Skeletal muscle tissue (tissue), 4 donors: ENCODE results near the gene IBTK. TPM values are rescaled to one million over a fixed set of nuclear protein-coding genes. Genes with fewer than 3 reads are reported as not detected.
"Not testable (repeated sequence)": the region's sequence is repeated elsewhere in the genome, so short reads cannot be mapped to it uniquely, and the experiment has no call there.

ENCODE experiments used
- H3K27ac ChIP-seq: one replicate; pipeline ENCODE4 v1.7.0; 2013; ENCODE audit warnings: mild to moderate bottlenecking, low read depth, low read length, inconsistent platforms
- H3K27me3 ChIP-seq, 3 donors: one replicate each; pipeline ENCODE4 v1.7.0; 2013; ENCODE audit warnings: low read length in 3 of 3; ENCODE audit not compliant: control insufficient read depth in 3 of 3, insufficient read depth in 3 of 3
- H3K36me3 ChIP-seq, 3 donors: one replicate each; pipeline ENCODE4 v1.7.0; 2013; ENCODE audit warnings: low read length in 3 of 3; ENCODE audit not compliant: control insufficient read depth in 3 of 3, insufficient read depth in 3 of 3
- H3K4me1 ChIP-seq, 3 donors: one replicate each; pipeline ENCODE4 v1.7.0; 2013; ENCODE audit warnings: low read length in 3 of 3, mild to moderate bottlenecking in 3 of 3; ENCODE audit not compliant: control insufficient read depth in 3 of 3, insufficient read depth in 3 of 3
- H3K4me3 ChIP-seq, 3 donors: one replicate each; pipeline ENCODE4 v1.7.0; 2013; ENCODE audit warnings: low read length in 3 of 3
- H3K9ac ChIP-seq, 3 donors: one replicate each; pipeline ENCODE4 v1.7.0; 2013; ENCODE audit warnings: low read length in 3 of 3, mild to moderate bottlenecking in 3 of 3, moderate library complexity in 2 of 3, low read depth in 1 of 3
- H3K9me3 ChIP-seq, 3 donors: one replicate each; pipeline ENCODE4 v1.7.0; 2013; ENCODE audit warnings: low read length in 3 of 3; ENCODE audit not compliant: control insufficient read depth in 3 of 3
- total RNA-seq: library from RNA; depleted of rRNA; stranded (reverse); fragments of >200 nt; gene quantifications from one replicate; pipeline ENCODE4 v1.2.3, GENCODE V29; 2014
- donor health status: Osteomylitis.

Gene IBTK
- total RNA-seq, 1 donor from 2014 or later, result 50.1 TPM

- Histone ChIP-seq H3K27ac (no peak overlapping the region), H3K9me3 (no peaks in the 10 kb centered on the region), H3K4me1 (peaks cover 0 to 3% (median 0%) of the 10 kb centered on the region in 3 donors), H3K36me3 (no peaks in the 10 kb centered on the region), H3K9ac (no peak overlapping the region), H3K27me3 (no peaks in the 10 kb centered on the region), H3K4me3 (no peak overlapping the region)
Measured at GRCh38 chr6:82264321-82264720, 16.8 kb upstream of the IBTK start.

GRCh38 chr6:82263916-82264315 lies 16.4 kb upstream of the IBTK start:
- H3K36me3 ChIP-seq, result no peaks in the 10 kb centered on the region
- H3K27me3 ChIP-seq, result no peaks in the 10 kb centered on the region
- H3K4me1 ChIP-seq, result peaks cover 0 to 3% (median 0%) of the 10 kb centered on the region in 3 donors
- H3K9me3 ChIP-seq, result no peaks in the 10 kb centered on the region
- H3K9ac ChIP-seq, result no peak overlapping the region
- H3K27ac ChIP-seq, result no peak overlapping the region
- H3K4me3 ChIP-seq, result no peak overlapping the region

- Histone ChIP-seq H3K4me1 (peaks cover 0 to 3% (median 0%) of the 10 kb centered on the region in 3 donors), H3K9me3 (no peaks in the 10 kb centered on the region), H3K9ac (no peak overlapping the region), H3K4me3 (no peak overlapping the region), H3K27me3 (no peaks in the 10 kb centered on the region), H3K36me3 (no peaks in the 10 kb centered on the region), H3K27ac (no peak overlapping the region)
Measured at GRCh38 chr6:82260997-82261732, 13.6 kb upstream of the IBTK start.

GRCh38 chr6:82259389-82259788 lies 11.8 kb upstream of the IBTK start:
- no peak overlapping the region for H3K27ac ChIP-seq
- no peaks in the 10 kb centered on the region for H3K36me3 ChIP-seq
- H3K27me3 ChIP-seq, result no peaks in the 10 kb centered on the region
- no peak overlapping the region for H3K9ac ChIP-seq
- H3K4me3 ChIP-seq, result no peak overlapping the region
- no peaks in the 10 kb centered on the region for H3K9me3 ChIP-seq
- H3K4me1 ChIP-seq, result peaks cover 0 to 3% (median 0%) of the 10 kb centered on the region in 3 donors

- Histone ChIP-seq H3K4me3 (no peak overlapping the region), H3K9ac (no peak overlapping the region), H3K27me3 (no peaks in the 10 kb centered on the region), H3K4me1 (peaks cover 0 to 3% (median 0%) of the 10 kb centered on the region in 3 donors), H3K36me3 (no peaks in the 10 kb centered on the region), H3K27ac (no peak overlapping the region), H3K9me3 (no peaks in the 10 kb centered on the region)
Measured at GRCh38 chr6:82257088-82257774, 9.7 kb upstream of the IBTK start.

- H3K36me3 ChIP-seq, H3K27ac ChIP-seq, H3K4me1 ChIP-seq, H3K9me3 ChIP-seq, H3K4me3 ChIP-seq, H3K9ac ChIP-seq, H3K27me3 ChIP-seq: not testable (repeated sequence)
Measured at GRCh38 chr6:82254722-82255121, 7.2 kb upstream of the IBTK start.

GRCh38 chr6:82251942-82252341 lies 4.4 kb upstream of the IBTK start:
- H3K9me3 ChIP-seq, result no peaks in the 10 kb centered on the region
- no peaks in the 10 kb centered on the region for H3K36me3 ChIP-seq
- no peak overlapping the region for H3K9ac ChIP-seq
- H3K4me1 ChIP-seq, result peaks cover 8 to 9% (median 8%) of the 10 kb centered on the region in 3 donors
- H3K27ac ChIP-seq, result no peak overlapping the region
- no peaks in the 10 kb centered on the region for H3K27me3 ChIP-seq
- no peak overlapping the region for H3K4me3 ChIP-seq

- Histone ChIP-seq H3K27me3 (no peaks in the 10 kb centered on the region), H3K27ac (no peak overlapping the region), H3K4me3 (no peak overlapping the region), H3K9ac (no peak overlapping the region), H3K36me3 (peaks cover 0 to 3% (median 3%) of the 10 kb centered on the region in 3 donors), H3K9me3 (no peaks in the 10 kb centered on the region), H3K4me1 (peaks cover 8 to 14% (median 14%) of the 10 kb centered on the region in 3 donors)
Measured at GRCh38 chr6:82249381-82250253, 2.1 kb upstream of the IBTK start.

- Histone ChIP-seq H3K4me3 (peak overlapping the region; percentile 80 to 97 (median 94)), H3K4me1 (peaks cover 8 to 14% (median 14%) of the 10 kb centered on the region in 3 donors), H3K36me3 (peaks cover 0 to 3% (median 3%) of the 10 kb centered on the region in 3 donors)
Measured at GRCh38 chr6:82248273-82248735, 760 bp upstream of the IBTK start.

More at GRCh38 chr6:82248273-82248735, 760 bp upstream of the IBTK start:
- Histone ChIP-seq H3K27ac (peak overlapping the region; percentile 89), H3K27me3 (no peaks in the 10 kb centered on the region), H3K9ac (peak overlapping the region; percentile 85 to 99 (median 94)), H3K9me3 (no peaks in the 10 kb centered on the region)
